Measurements from ENCODE around the gene KRT85.

DNA sequence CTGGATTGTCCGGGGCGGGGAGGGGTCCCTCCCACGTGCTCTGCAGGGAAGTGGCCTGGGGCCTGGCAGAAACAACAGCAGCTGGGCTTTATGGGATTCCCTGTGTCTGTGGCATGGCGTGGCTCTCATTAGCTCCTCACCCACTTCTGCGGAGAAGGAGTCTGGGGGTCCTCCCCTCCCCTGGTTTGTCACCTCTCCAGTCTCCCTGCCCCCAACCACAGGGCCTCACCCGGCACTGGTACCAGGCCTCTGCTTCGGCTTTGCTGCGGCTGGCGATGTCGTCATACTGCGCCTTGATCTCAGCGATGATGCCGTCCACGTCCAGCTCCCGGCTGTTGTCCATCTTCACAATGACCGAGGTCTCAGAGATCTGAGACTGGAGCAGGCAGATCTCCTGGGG is 32.5 kb upstream of the KRT85 start:
- TF ChIP-seq, protein P1, sequence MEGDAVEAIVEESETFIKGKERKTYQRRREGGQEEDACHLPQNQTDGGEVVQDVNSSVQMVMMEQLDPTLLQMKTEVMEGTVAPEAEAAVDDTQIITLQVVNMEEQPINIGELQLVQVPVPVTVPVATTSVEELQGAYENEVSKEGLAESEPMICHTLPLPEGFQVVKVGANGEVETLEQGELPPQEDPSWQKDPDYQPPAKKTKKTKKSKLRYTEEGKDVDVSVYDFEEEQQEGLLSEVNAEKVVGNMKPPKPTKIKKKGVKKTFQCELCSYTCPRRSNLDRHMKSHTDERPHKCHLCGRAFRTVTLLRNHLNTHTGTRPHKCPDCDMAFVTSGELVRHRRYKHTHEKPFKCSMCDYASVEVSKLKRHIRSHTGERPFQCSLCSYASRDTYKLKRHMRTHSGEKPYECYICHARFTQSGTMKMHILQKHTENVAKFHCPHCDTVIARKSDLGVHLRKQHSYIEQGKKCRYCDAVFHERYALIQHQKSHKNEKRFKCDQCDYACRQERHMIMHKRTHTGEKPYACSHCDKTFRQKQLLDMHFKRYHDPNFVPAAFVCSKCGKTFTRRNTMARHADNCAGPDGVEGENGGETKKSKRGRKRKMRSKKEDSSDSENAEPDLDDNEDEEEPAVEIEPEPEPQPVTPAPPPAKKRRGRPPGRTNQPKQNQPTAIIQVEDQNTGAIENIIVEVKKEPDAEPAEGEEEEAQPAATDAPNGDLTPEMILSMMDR (IDR thresholded peaks at IDR 0.05) = no peak
- TF ChIP-seq POLR2A (IDR thresholded peaks at IDR 0.05; ENCODE audit: low read depth) = no peak
- TF ChIP-seq POLR2AphosphoS5 (IDR thresholded peaks at IDR 0.05) = no peak
- TF ChIP-seq EP300 (IDR thresholded peaks at IDR 0.05) = no peak

All from esophagus muscularis mucosa (tissue), 4 donors.